DND-41 (cell line): ENCODE results near the gene ARHGAP35.

Source experiments
- ATAC-seq: fragments of 200-7000 bp; cut with Tn5 transposase; 3 replicates; pipeline ENCODE4 v1.9.1; 2021; ENCODE audit warnings: low read depth; ENCODE audit not compliant: insufficient read depth
- DNase-seq: peaks from one replicate; pipeline ENCODE4 v3.0.0-alpha.2; 2020
- H2AFZ ChIP-seq: 2 replicates; pipeline ENCODE4 v1.6.0; 2012; ENCODE audit warnings: low read depth, low read length
- H3K27ac ChIP-seq: 2 replicates; pipeline ENCODE4 v1.5.1; 2012; ENCODE audit warnings: low read length, inconsistent platforms
- H3K27me3 ChIP-seq: fragments of 200-600 bp; sonication (generic); 2 replicates; pipeline ENCODE4 v1.6.0; 2012; ENCODE audit warnings: low read length, mild to moderate bottlenecking, inconsistent platforms; ENCODE audit not compliant: insufficient read depth, poor library complexity
- H3K36me3 ChIP-seq: 2 replicates; pipeline ENCODE4 v1.5.1; 2012; ENCODE audit warnings: low read length, inconsistent platforms; ENCODE audit not compliant: insufficient read depth
- H3K4me1 ChIP-seq: 2 replicates; pipeline ENCODE4 v1.5.1; 2012; ENCODE audit warnings: mild to moderate bottlenecking, low read length; ENCODE audit not compliant: insufficient read depth
- H3K4me2 ChIP-seq: 2 replicates; pipeline ENCODE4 v1.6.0; 2012; ENCODE audit warnings: mild to moderate bottlenecking, moderate library complexity, low read length, inconsistent platforms; ENCODE audit not compliant: insufficient read depth
- H3K4me3 ChIP-seq, 2 experiments: fragments of 200-600 bp in 1 of 2; shearing (Covaris generic) in 1 of 2; 2 replicates each; pipeline ENCODE4 v1.5.1; 2012 to 2016; ENCODE audit warnings: inconsistent platforms in 2 of 2, low read length in 2 of 2, mild to moderate bottlenecking in 2 of 2, low read depth in 1 of 2, moderate library complexity in 1 of 2
- H3K79me2 ChIP-seq: 2 replicates; pipeline ENCODE4 v1.6.0; 2012; ENCODE audit warnings: low read length, inconsistent platforms; ENCODE audit not compliant: insufficient read depth
- H3K9ac ChIP-seq: 2 replicates; pipeline ENCODE4 v1.6.0; 2012; ENCODE audit warnings: low read depth, mild to moderate bottlenecking, inconsistent platforms, low read length, moderate library complexity
- H3K9me3 ChIP-seq: 2 replicates; pipeline ENCODE4 v1.5.1; 2012; ENCODE audit warnings: low read length, moderate library complexity, mild to moderate bottlenecking, inconsistent platforms; ENCODE audit not compliant: insufficient read depth, severe bottlenecking
- H4K20me1 ChIP-seq: 2 replicates; pipeline ENCODE4 v1.6.0; 2012; ENCODE audit warnings: low read length; ENCODE audit not compliant: insufficient read depth
- EZH2 ChIP-seq: IDR thresholded peaks from 3 replicates; pipeline ENCODE4 v1.6.1; 2012; ENCODE audit warnings: borderline replicate concordance, low read depth, mild to moderate bottlenecking, moderate library complexity, low read length, inconsistent platforms; ENCODE audit not compliant: severe bottlenecking
- TF ChIP-seq, protein P1 (sequence below): IDR thresholded peaks from 2 replicates; pipeline ENCODE4 v1.5.1; 2012; ENCODE audit warnings: borderline replicate concordance, low read length, moderate library complexity, mild to moderate bottlenecking; ENCODE audit not compliant: poor library complexity, severe bottlenecking; ENCODE audit errors: extremely low read depth

The ARHGAP35 gene

DNA sequence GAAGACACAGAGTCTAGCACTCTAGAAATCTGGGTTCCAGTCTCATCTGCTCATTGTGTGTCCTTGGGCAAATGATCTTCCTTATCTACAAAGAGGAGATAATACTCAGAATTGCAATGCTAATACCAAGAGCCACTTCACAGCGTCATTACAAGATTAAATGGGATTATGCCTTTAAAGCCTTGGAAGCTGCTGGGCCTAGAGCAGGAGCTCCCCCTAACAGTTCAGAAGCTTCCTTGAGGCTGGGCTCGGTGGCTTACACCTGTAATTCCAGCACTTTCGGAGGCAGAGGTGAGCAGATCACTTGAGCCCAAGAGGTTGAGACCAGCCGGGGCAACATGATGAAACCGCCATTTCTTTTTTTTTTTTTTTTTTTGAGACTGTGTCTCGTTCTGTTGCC, 37.7 kb upstream of the ARHGAP35 start:
- H4K20me1 ChIP-seq = no peaks in the 10 kb centered on the region
- no peak for DNase-seq
- H3K9ac ChIP-seq = no peak overlapping the region
- peaks cover 30% of the 10 kb centered on the region for H3K4me1 ChIP-seq
- no peaks in the 10 kb centered on the region for H3K9me3 ChIP-seq
- TF ChIP-seq, protein P1, sequence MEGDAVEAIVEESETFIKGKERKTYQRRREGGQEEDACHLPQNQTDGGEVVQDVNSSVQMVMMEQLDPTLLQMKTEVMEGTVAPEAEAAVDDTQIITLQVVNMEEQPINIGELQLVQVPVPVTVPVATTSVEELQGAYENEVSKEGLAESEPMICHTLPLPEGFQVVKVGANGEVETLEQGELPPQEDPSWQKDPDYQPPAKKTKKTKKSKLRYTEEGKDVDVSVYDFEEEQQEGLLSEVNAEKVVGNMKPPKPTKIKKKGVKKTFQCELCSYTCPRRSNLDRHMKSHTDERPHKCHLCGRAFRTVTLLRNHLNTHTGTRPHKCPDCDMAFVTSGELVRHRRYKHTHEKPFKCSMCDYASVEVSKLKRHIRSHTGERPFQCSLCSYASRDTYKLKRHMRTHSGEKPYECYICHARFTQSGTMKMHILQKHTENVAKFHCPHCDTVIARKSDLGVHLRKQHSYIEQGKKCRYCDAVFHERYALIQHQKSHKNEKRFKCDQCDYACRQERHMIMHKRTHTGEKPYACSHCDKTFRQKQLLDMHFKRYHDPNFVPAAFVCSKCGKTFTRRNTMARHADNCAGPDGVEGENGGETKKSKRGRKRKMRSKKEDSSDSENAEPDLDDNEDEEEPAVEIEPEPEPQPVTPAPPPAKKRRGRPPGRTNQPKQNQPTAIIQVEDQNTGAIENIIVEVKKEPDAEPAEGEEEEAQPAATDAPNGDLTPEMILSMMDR = no peak
- no peak for TF ChIP-seq EZH2
- no peak overlapping the region for H3K4me2 ChIP-seq
- no peak overlapping the region for H2AFZ ChIP-seq
- no peak overlapping the region for H3K4me3 ChIP-seq
- H3K79me2 ChIP-seq = no peaks in the 10 kb centered on the region
- no peaks in the 10 kb centered on the region for H3K27me3 ChIP-seq
- ATAC-seq = no peak
- no peak overlapping the region for H3K27ac ChIP-seq
- H3K36me3 ChIP-seq = no peaks in the 10 kb centered on the region

DNA sequence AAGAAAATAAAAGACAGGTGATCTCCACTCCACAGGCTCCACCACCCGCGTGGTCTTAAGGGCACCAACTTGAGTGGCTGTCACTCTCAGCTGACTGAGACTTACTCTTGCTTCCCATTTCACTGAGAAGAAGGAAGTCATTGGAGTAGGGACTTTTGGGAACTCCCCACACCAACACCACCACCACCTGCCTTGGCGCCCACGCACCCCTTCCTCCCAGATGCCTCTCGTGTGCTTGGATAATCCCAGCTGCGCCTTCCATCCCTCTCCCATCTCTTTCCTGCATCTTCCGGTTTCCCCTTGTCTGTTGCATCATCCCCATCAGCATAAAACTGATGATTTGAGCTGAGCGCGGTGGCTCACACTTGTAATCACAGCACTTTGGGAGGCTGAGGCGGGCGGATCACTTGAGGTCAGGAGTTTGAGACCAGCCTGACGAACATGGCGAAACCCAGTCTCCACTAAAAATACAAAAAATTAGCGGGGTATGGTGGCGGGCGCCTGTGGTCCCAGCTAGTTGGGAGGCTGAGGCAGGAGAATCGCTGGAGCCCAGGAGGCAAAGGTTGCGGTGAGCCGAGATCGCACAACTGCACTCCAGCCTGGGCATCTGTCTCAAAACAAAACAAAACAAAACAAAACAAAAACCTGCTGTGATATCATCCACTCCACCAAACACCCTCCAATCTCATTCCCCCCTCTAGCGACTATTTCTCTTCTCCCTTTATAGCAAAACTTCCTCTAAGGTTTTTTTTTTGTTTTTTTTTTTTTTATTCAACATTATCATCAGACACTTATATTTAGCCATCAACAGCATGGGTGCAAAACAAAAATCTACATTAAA, 35.7 kb upstream of the ARHGAP35 start:
- Histone ChIP-seq H2AFZ (no peak overlapping the region), H4K20me1 (no peaks in the 10 kb centered on the region)
- no peak for ATAC-seq

DNA sequence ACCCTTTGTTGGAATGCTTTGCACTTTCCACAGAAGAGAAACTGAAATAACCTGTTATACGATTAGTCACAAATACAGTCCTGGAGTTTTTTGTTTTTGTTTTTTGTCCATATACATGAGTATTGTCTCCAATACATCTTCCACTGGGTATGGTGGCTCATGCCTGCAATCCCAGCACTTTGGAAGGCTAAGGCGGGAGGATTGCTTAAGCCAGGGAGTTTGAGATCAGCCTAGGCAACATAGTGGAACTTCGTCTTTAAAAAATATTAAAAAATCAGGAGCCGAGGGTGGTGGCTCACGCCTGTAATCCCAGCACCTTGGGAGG, 35.1 kb upstream of the ARHGAP35 start:
- H3K4me1 ChIP-seq = peaks cover 17% of the 10 kb centered on the region
- H3K27me3 ChIP-seq = no peaks in the 10 kb centered on the region
- no peaks in the 10 kb centered on the region for H3K36me3 ChIP-seq
- no peak overlapping the region for H3K4me2 ChIP-seq
- no peaks in the 10 kb centered on the region for H3K9me3 ChIP-seq
- H3K9ac ChIP-seq = no peak overlapping the region
- ATAC-seq (no peak), DNase-seq (no peak)
- H2AFZ ChIP-seq = no peak overlapping the region
- no peak for TF ChIP-seq EZH2
- TF ChIP-seq, protein P1 = no peak
- no peak overlapping the region for H3K4me3 ChIP-seq
- no peaks in the 10 kb centered on the region for H3K79me2 ChIP-seq
- H4K20me1 ChIP-seq = no peaks in the 10 kb centered on the region
- no peak overlapping the region for H3K27ac ChIP-seq

More for the DNA sequence above, 35.7 kb upstream of the ARHGAP35 start:
- H3K27me3 ChIP-seq = no peaks in the 10 kb centered on the region
- TF ChIP-seq, protein P1 = peak; percentile 9
- TF ChIP-seq EZH2 = no peak
- no peak overlapping the region for H3K9ac ChIP-seq
- no peaks in the 10 kb centered on the region for H3K79me2 ChIP-seq
- no peak for DNase-seq
- no peak overlapping the region for H3K4me2 ChIP-seq
- no peaks in the 10 kb centered on the region for H3K36me3 ChIP-seq
- H3K27ac ChIP-seq = no peak overlapping the region
- H3K9me3 ChIP-seq = no peaks in the 10 kb centered on the region
- H3K4me1 ChIP-seq = peaks cover 23% of the 10 kb centered on the region
- H3K4me3 ChIP-seq = no peak overlapping the region

DNA sequence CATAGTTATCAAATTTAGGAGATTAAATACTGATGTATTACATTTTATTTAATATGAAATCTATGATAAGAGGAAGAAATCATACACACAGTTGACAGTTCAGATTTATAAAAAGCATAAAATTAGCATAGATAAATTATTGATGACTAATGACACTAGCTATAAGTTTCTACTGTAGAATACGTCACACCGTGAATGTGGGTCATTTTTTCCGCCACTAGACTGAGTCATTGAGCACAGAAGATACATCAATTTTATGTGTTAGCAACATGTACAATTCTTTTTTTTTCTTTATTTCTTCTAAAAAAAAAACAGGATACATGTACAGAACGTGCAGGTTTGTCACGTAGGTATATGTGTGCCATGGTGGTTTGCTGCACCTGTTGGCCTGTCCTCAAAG, 32.3 kb upstream of the ARHGAP35 start:
- Histone ChIP-seq H3K9me3 (no peaks in the 10 kb centered on the region), H3K79me2 (no peaks in the 10 kb centered on the region), H3K4me1 (no peaks in the 10 kb centered on the region), H3K36me3 (no peaks in the 10 kb centered on the region), H2AFZ (no peak overlapping the region), H3K27ac (no peak overlapping the region), H3K27me3 (no peaks in the 10 kb centered on the region), H3K4me3 (no peak overlapping the region), H3K4me2 (no peak overlapping the region), H4K20me1 (no peaks in the 10 kb centered on the region), H3K9ac (no peak overlapping the region)
- ATAC-seq (no peak), DNase-seq (no peak)
- no peak for TF ChIP-seq EZH2
- TF ChIP-seq, protein P1 = no peak
